Tongue (tissue), 2 donors: ENCODE results near the gene RPL3. TPM values are rescaled to one million over a fixed set of nuclear protein-coding genes. Genes with fewer than 3 reads are reported as not detected.

Experiments used
- DNase-seq: peaks from one replicate; pipeline ENCODE4 v3.0.0-alpha.2; 2015
- total RNA-seq: library from RNA; depleted of rRNA; stranded (reverse); fragments of >200 nt; gene quantifications from one replicate; pipeline ENCODE4 v1.2.3, GENCODE V29; 2014

The RPL3 gene
- total RNA-seq, 1 donor from 2014 or later, result 2,266 TPM

DNA sequence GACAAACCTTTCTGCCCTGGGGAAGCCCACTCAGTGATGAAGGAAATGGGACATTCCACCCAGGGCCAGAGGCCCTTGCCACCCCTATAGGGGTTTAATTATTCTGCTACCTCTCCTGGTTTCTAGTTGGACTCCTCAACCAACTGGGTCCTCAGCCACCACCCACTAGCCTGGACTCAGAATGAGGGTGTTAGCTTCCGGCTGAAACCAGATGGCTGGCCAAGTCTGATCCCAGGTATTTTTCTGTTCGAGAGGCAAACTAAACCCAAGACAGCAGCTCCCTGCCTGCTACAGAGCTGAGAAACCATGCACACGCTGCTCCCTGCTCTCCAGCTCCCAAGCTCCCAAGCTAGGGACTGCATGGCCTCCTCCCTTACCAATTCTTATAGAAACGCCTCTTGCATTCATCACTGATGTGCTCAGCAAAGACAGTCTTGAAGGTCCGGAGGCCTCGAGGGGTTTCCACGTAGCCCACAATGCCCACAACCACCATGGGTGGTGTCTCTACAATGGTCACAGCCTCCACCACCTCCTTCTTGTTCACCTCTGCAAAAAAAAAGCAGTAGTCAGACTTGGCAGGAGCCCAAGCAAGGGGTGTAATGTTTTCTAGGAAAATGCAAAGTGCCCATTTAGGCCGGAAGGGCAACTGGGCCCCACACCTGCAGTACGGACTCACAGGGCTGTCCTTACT is 2.2 kb downstream of the RPL3 start:
- no peak for DNase-seq

DNA sequence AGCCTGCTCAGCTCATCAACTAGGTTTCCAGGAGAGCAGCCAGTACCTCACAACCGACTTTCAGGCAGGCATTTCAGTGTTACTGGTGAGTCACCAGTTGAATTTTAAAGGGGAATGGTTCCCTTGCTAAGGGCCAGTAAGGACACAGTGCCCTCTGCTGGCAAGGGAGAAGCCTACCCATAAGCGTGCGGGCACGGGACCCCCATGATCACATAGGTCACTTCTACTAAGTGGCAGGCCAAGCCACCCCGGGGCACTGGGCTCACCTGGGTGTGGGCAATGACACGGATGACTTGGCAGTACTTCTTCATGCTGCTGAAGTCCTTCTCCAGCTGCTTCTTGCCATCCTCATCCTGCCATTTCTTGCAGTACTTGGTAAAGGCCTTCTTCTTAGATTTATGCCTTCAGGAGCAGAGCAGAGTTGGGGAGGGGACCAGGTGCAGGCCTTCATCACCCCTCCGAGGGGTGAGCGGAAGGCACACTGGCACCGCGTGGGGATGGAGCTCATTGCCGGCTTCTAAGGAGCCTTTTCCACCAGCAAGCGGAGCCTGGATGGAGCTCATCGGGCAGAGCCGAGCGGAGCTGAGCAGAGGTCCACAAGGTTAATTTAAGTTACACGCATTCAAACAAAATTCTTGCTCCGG is 2.9 kb downstream of the RPL3 start:
- DNase-seq, result peak; percentile 84

DNA sequence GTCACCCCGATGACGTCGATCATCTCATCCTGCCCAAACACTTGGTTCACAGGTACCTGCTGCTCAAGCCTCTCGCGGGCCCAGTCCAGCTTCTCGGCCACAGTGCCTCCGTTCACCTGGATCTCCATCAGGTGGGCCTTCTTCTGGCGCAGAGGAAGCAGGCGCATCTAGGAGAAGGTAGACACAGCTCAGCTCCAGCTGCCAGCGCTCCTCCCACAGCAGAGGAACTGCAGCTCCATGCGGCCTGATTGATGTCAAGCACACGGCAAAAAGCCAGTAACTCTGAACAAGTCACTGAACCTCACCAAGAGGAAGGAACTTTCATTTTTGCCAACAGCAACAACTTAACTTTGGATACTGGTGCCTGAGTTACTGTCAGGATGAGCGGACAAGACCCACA is 4.0 kb downstream of the RPL3 start:
- no peak for DNase-seq

DNA sequence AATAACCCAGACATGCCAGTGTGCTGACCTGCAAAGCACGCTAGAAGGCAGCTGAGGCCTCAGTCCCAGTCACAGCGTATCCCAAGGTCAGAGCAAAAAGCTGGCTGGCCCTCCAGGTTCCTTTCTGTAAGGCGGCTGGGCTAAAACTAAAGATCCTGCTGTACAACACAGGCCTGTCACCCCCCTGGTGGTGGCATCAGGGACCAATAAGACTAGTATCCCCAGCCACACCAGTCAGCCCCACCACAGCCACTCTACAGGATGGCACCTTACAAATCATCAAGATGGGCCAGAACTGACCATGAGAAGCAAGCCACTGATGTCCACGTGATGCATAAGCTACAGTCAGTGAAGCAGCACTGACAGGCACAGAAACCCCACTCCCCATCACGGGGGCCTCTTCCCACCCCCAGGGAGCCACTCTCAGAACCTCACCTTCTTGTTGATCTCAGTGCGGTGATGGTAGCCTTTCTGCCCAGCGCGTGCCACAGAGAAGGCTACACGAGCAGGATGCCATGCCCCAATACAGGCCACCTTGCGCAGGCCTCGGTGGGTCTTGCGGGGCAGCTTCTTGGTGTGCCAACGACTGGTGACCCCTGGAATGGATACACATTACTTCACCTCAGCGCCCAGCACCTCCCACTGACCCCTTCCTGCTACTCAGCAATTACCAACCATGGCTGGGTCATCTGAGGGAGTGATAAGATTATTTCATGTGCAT is 5.0 kb downstream of the RPL3 start:
- DNase-seq, result no peak

DNA sequence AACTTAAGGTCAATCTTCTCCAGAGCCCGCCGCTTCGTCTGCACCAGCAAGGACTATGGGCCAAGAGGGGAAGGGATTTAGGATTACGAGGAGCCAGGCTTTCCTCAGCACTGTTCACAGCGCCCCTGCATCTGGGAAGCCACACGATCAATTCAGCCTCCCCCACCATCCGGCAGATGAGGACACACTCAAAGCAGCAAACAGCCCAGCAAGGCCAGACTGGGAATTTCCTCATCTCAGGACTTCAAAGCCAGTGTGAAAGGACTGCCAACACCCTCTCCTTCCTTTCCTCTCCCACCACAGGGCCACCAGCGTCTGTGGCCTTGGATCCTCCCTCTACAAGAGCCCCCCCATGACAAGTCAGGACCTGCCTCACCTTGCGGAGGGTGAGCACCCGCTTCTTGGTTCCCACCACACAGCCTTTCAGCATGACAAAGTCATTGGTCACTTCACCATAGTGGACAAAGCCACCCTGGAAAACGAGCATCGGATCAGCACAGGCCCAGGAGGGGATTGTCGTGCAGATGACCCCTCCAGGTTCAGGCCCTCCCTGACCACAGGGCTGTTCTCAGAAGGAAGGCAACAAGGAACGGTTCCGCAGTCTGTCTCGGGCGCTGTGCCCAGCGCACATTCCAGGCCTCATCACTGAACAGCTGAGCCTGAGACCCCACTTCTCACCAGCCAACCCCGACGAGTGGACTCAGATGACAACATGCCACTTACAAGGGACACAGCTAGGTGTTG is 6.0 kb downstream of the RPL3 start:
- peak; percentile 62 for DNase-seq

DNA sequence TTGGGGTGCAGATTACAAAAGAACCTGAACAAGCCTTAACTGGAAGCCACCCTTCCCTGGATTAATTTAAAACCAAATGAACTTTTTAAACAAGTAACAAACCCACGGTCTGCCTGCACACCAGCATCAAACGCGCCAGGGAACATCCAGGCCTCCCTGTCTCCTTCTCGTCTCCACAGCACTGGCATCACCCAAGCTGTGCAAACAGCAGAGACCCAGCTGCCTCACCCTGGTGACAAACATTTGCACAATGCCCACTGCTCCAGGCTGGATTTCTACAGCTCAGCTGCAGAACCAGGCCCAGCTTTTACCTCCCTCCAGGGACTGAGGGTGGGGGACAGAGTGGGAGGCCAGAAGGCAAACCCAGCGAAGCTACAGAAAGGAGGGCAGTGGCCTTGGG is 7.0 kb downstream of the RPL3 start:
- DNase-seq, result no peak

DNA sequence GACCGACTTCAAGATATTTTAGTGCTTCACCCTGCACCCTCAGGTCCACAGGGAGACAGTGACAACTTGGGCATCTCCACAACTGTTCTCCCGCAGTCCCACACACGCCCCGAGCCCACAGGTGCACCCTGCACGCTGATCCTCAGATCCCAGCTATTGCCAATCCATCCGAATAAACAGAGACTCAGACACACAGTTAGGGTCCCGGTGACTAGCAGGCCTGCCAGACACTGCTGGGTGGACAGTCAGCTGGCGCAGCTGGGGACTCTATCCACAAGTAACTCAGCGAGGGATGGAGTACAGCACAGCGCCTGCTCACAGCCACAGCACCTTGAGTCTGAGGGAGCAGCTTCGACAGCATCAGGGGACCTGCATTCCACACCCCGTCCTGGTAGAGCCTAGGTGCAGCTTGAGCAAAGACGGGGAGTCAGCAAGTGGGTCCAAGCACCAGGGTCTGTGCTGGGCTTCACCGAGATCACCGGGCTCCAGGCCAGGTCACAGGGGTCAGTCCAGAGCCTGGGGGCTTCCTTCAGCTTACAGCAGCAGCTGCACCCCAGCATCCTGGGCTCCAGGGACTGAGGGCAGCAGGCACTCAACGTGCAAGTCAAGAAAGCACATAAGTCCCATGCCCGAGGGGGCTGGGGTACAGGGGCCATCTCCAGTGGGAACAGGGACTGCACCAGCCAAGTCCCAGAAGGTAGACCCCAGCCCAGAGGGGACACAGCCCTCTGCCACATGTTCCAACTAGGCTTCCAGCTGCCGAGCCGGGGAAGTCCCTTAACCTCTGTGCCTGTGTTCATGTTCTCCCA is 7.6 kb downstream of the RPL3 start:
- DNase-seq, result no peak

DNA sequence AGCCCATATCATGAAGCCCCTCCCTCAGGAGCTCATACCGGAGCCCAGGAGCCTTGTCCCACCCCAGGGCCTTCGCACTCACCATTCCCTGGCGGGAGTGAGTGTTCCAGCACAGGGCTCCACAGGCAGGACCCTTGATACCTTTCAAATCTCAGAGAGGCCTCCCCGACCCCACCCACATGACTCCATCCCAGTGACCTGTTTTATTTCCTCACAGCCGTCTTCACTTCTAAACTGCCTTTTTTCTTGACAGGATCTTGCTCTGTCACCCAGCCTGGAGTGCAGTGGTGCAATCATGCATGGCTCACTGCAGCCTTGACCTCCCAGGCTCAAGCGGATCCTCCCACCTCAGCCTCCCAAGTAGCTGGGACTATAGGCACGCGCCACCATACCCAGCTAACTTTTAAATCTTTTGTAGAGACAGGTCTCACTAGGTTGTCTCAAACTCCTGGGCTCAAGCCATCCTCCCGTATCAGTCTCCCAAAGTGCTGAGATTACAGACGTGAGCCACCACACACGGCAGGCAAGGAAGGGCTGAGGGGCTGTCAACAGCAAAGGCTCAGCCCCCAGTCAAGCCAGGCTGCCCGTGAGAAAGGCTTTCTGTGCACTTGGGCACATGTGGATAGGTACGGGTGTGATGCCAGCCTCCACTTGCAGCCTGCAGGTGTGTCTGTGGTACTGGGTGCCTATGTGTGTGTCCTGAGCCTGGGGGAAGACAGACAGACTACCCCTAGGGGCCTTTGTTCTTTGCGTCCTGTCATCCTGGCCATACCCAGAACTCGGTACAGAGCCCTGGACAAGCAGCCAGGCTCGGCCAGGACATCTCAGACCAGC is 9.3 kb downstream of the RPL3 start:
- DNase-seq, result no peak

DNA sequence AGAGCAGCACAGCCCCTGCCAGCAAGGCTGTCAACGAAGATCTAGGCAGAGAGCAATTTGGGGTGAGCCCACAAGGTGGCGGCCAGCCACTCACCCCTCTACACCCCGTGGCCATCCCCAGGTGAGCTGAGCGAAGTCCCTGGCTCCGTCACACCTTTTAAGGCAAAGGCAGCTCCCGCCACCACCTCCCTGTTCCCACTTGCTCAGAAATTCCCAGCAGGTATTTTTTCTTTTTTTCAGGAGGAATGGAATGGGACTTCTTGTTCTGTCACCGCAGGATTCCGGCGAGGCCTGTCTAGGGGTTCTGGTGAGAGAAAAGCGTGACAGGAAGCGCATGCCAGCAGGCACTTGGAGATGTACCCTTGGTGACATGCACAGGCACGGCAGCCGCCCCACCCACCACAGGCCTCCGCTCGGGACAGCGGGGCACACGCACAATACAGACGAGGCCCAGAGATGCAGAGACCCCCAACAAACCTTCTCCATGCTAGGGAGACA is 10.0 kb downstream of the RPL3 start:
- DNase-seq, result peak; percentile 71

DNA sequence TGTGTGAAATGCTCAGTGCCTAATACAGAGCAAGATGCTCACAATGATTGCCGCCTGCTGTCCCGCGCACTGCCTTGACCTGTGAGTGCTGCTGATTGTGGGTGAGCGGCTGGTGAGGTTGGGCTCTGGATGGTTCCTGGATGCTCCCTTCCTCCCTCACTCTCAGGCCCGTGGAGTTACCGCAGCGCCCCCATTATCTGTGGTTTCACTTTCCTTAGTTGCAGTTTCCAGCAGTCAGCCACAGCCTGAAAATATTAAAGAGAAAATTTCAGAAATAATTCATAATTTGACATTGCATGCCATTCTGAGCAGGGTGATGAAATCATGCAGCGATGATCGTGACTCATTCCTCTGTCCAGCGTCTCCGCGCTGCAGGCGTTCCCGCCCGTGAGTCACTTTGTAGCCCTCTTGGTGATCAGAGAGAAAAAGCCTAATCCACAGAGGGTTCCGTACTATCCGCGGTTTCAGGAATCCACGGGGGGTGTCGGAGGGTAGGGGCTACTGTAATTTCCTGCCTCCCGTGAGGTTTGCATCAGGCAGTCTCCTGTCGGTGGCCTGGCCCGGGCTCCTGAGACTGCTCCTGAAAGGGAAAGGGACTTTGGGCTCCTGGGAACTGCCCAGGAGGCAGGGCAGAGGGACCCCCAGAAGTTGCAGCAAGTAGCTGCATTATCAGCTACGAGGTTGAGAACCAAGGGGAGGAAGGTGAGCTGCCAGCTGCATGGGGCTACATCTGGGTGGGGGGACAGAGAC is 10.6 kb downstream of the RPL3 start:
- DNase-seq, result no peak

DNA sequence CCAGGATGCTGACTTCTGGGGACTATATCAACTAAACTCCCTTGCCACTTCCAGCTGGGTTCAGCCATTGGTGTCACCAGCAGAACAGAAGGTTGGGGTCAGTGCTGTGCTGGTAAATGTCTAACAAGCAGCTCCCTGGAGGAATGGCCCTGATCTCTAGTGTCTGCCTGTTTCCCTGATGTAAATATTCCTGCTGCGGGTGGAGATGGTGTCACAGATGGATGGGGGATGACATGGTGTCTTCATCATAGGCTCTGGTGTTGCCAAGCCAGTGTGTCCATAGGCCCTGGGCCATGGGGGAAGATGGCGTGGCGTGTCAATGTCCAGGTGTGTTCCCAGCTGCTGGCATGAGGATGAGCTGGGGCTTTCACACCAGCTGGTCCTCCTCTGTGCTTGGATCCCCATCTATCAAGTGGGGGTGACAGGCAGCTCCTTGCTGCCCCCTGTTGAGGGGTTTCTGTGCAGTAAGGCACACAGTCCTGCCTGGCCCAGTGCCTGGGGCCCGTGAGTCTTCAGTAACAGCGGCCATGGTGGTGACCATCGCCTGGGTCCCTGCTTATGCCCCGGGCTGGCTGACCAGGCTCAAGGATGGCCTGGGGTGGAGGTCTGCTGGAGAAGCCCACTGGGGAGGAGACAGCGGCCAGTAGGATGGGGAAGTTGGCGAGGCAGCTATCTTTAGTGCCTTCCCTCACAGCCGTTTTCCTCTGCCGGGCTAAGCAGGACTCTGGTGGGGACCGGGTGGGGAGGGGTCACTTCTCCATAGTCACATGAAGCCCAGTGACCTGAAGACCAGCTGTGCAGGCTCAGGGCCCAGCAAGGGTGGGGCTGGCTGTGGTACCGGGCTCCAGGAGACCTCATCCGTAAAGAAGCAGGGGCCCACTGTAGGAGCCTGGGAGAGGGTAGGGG is 12.7 kb downstream of the RPL3 start:
- no peak for DNase-seq

DNA sequence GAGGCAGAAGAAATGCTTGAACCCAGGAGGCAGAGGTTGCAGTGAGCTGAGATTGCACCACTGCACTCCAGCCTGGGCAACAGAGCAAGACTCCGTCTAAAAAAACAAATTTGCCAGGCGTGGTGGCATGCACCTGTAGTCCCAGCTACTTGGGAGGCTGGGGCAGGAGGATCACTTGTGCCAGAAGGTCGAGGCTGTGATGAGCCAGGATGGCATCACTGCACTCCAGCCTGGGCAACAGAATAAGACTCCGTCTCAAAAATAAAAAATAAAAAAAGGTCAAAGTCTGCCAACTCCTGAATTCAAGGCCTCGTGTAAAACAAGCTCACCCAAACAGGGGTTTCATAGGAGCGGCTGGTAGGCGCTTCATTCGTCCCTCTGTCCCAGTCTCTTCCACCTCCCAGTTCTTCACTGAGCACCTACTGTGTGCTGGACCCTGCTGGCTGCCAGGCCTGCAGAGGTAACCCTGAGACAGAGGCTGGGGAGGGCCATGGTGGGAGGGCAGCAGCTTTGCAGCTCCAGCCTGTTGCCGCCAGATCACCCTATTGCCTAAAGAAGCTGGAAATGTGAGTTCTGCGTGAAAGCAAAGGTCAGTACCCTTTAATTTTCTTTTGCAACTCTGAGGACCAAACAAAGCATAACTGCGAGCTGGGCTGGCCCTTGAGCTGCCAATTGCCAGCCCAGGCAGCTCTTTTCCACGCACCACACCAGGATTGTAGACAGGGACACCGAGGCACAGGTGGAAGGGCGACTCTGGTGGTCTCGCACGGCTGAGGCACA is 15.3 kb downstream of the RPL3 start:
- DNase-seq, result no peak

DNA sequence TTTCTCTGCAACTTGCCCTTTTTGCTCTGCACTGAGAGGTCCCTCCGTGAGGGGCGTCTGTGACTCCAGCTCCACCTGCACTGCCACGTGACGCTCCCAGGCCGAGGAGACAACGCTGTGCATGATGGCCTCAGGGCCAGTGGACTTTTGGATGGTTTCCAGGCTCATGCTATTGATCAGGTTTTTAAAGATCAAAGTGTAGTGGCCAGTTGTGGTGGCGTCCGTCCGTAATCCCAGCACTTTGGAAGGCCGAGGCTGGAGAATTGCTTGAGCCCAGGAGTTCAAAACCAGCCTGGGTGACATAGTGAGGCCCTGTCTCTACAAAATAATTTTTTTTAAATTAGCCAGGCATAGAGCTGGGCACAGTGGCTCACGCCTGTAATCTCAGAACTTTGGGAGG is 16.1 kb downstream of the RPL3 start:
- no peak for DNase-seq

DNA sequence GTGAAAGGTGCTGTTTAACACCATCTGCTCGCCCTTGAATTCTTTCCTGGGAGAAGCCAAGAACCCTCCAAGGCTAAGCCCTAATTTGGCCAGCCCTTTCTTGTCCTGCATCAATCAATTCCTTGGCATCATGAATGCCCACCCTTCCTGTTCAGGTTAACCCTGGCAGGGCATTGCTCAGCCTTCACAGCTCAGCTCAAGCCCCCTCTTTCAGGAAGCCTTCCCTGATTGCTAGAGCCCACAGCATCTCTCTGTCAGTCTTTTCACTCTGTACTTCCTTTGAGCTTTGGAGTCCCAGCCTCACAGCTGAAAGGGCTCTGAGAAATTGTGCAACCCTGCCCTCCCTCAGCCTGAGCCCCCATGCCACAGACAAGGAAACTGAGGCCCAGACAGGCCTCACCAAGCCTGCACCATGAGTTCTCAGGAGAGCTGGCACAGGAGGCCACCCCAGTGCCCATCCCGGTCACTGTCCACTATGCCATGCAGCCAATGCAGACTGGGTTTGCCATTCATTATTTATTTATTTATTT is 16.9 kb downstream of the RPL3 start:
- no peak for DNase-seq

DNA sequence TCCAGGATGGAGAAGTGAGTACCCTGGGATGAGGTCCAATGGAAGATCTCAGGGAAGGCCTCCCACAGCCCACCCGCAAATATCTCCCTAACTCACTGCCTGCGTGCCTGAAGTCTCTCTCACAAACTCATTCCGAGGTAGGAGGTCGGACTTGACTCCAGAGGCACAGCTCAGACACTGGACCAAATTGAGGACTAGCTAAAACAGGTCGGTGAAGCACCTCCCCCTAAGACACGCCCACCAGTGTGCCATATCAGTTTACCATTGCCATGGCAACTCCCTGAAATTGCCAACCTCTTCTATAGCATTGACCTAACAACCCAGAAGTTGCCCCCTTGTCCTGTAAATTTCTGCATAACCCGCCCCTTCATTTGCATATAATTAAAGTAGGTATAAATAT is 17.5 kb downstream of the RPL3 start:
- DNase-seq, result no peak

DNA sequence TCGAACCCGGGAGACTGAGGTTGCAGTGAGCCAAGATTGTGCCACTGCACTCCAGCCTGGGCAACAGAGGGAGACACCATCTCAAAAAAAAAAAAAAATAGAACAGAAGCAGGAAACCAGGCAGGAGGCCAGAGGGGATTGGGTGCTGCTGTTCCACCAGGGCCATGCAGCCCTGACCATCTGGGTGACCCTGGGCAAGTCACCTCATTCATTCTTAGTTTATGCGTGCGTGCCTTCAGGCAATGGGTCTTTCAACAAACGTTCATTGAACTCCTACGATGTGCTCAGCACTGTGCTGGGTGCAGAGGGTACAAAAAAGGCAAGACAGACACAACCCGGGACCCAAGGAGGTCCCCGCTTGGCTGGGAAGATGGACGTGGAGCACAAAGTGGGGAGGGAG is 18.3 kb downstream of the RPL3 start:
- DNase-seq, result no peak

DNA sequence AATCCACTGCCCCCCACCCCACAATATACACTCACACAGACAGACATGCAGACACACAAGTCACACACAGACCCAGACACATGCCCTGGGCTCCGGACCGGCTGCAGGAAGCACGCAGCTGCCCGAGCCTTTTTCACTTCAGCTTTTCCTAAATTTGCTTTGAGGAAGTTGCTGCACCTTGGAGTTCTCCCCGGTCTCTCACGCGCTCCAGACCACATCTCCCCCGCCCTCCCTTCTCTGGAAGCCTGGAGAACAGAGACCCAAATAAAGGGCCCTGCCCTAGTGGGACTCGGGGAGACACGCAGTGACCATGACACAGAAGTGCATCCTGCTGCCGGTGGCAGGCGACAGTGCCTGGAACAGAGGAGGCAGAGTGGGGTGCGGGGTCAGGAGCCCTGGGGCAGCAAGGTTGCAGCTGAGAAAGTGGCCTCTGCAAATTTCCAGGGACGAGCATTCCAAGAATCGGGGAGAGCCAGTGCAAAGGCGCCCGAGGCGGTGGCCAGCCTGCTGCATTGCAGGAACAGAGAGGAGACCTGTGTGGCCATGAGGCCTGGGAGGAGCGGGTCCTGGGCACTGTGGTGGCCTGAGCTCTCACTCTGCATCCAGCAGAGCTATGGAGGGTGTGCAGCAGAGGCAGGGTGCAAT is 19.1 kb downstream of the RPL3 start:
- DNase-seq, result no peak

DNA sequence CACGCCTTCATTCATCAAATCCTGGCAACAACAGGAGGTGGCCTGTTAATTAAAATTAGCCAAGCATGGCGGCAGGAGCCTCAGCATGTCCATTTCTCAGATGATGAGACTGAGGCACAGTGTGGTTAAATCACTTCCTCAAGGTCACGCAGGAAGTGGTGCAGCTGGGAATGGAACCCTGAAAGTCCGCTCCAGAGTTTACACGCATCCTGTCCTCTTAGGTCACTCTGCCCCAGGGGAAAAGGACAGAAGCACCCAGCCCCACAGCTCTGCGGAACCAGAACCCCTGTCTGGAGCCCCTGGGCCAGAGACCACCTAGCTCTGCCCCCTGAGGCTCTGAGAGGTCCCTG is 19.6 kb downstream of the RPL3 start:
- DNase-seq, result no peak
